Fibroblast of gingiva (primary cell): ENCODE results near the gene PNN.
"Not testable (repeated sequence)": the region's sequence is repeated elsewhere in the genome, so short reads cannot be mapped to it uniquely, and the experiment has no call there.

Source experiments
- DNase-seq: peaks from one replicate; pipeline ENCODE4 v3.0.0-alpha.2; 2011; ENCODE audit warnings: low read depth

PNN gene

GRCh38 chr14:39181026-39181692 lies 6.1 kb downstream of the PNN start:
- no peak for DNase-seq

- no peak for DNase-seq
Measured at GRCh38 chr14:39181693-39182047, 6.6 kb downstream of the PNN start.

GRCh38 chr14:39182770-39183684 lies 8.0 kb downstream of the PNN start:
- no peak for DNase-seq

GRCh38 chr14:39183685-39184003 lies 8.6 kb downstream of the PNN start:
- not testable (repeated sequence) for DNase-seq

- DNase-seq, result no peak
Measured at GRCh38 chr14:39184628-39185255, 9.7 kb downstream of the PNN start.

- no peak for DNase-seq
Measured at GRCh38 chr14:39185256-39186049, 10.4 kb downstream of the PNN start.

- DNase-seq, result no peak
Measured at GRCh38 chr14:39186941-39187525, 12.0 kb downstream of the PNN start.

GRCh38 chr14:39203659-39204606 lies 28.9 kb downstream of the PNN start:
- no peak for DNase-seq

GRCh38 chr14:39207430-39207829 lies 32.4 kb downstream of the PNN start:
- not testable (repeated sequence) for DNase-seq

GRCh38 chr14:39211109-39211741 lies 36.2 kb downstream of the PNN start:
- DNase-seq, result no peak

- DNase-seq, result no peak
Measured at GRCh38 chr14:39212034-39212433, 37.0 kb downstream of the PNN start.

- DNase-seq, result no peak
Measured at GRCh38 chr14:39212693-39213092, 37.6 kb downstream of the PNN start.

- DNase-seq, result no peak
Measured at GRCh38 chr14:39217214-39217879, 42.3 kb downstream of the PNN start.

- no peak for DNase-seq
Measured at GRCh38 chr14:39218171-39218769, 43.2 kb downstream of the PNN start.

- DNase-seq, result peak; percentile 27
Measured at GRCh38 chr14:39219075-39219499, 44.0 kb downstream of the PNN start.

GRCh38 chr14:39220473-39220872 lies 45.4 kb downstream of the PNN start:
- not testable (repeated sequence) for DNase-seq

- no peak for DNase-seq
Measured at GRCh38 chr14:39228044-39228443, 53.0 kb downstream of the PNN start.

GRCh38 chr14:39228509-39229221 lies 53.6 kb downstream of the PNN start:
- no peak for DNase-seq

GRCh38 chr14:39229222-39229543 lies 54.1 kb downstream of the PNN start:
- DNase-seq, result no peak
